Gastroesophageal sphincter (tissue), 4 donors: ENCODE measurements around the gene MAP2K1. TPM values are rescaled to one million over a fixed set of nuclear protein-coding genes. Genes with fewer than 3 reads are reported as not detected.

Experiments
- ATAC-seq: fragments of 150-250 bp; one replicate; pipeline ENCODE4 v1.9.1; 2016; ENCODE audit warnings: mild to moderate bottlenecking, moderate library complexity
- H3K27ac ChIP-seq, 4 donors: fragments of 200-600 bp; sonication (generic) in 3 of 4; 1 replicate in 3 of 4; 2 replicates in 1 of 4; pipeline ENCODE4 v1.5.1; 2016 to 2019
- H3K27me3 ChIP-seq: fragments of 200-600 bp; sonication (generic); one replicate; pipeline ENCODE4 v1.5.1; 2019
- H3K36me3 ChIP-seq, 2 donors: fragments of 200-600 bp; sonication (generic); one replicate each; pipeline ENCODE4 v1.5.1; 2019; ENCODE audit warnings: control low read depth in 1 of 2
- H3K4me1 ChIP-seq, 3 donors: fragments of 200-600 bp; sonication (generic); 1 replicate in 2 of 3; 2 replicates in 1 of 3; pipeline ENCODE4 v1.5.1; 2016 to 2019; ENCODE audit warnings: control low read depth in 2 of 3
- H3K4me3 ChIP-seq, 2 donors: fragments of 200-600 bp; sonication (generic); one replicate each; pipeline ENCODE4 v1.5.1; 2019; ENCODE audit warnings: mild to moderate bottlenecking in 1 of 2, moderate library complexity in 1 of 2
- H3K9me3 ChIP-seq, 3 donors: fragments of 200-600 bp; sonication (generic); one replicate each; pipeline ENCODE4 v1.5.1; 2017 to 2019; ENCODE audit warnings: control low read depth in 2 of 3
- EP300 ChIP-seq: sonication (generic); formaldehyde crosslinking; IDR thresholded peaks from one replicate; pipeline ENCODE4 v1.6.1; 2017; ENCODE audit warnings: antibody characterized with exemption, mild to moderate bottlenecking
- POLR2A ChIP-seq, 2 donors: fragments of 450-650 bp; IDR thresholded peaks; one replicate each; pipeline ENCODE4 v1.6.1; 2017; ENCODE audit warnings: antibody characterized with exemption in 2 of 2, mild to moderate bottlenecking in 2 of 2, moderate library complexity in 1 of 2
- POLR2AphosphoS5 ChIP-seq: sonication (generic); formaldehyde crosslinking; IDR thresholded peaks from one replicate; pipeline ENCODE4 v1.6.1; 2017; ENCODE audit warnings: antibody characterized with exemption
- WGBS, 2 donors: methylation state at CpG; one replicate each; pipeline ENCODE4 v1.1.5; 2018; ENCODE audit warnings: low coverage in 1 of 2; 5-methylcytosine and 5-hydroxymethylcytosine counted together
- total RNA-seq, 4 donors: library from RNA; depleted of rRNA; stranded (reverse); fragments of >200 nt; gene quantifications; one replicate each; pipeline ENCODE4 v1.1.0, GENCODE V29; 2016
- TF ChIP-seq, protein P1 (sequence below), 4 experiments: fragments of 200-600 bp in 2 of 4; fragments of 450-650 bp in 2 of 4; sonication (generic) in 1 of 4; IDR thresholded peaks; one replicate each; pipeline ENCODE4 v1.5.1; 2017 to 2019; ENCODE audit warnings: antibody characterized with exemption in 4 of 4, mild to moderate bottlenecking in 2 of 4, moderate library complexity in 2 of 4

MAP2K1 gene
- total RNA-seq, 4 donors from 2014 or later = 27.7 to 47.1 (median 39.6) TPM

DNA sequence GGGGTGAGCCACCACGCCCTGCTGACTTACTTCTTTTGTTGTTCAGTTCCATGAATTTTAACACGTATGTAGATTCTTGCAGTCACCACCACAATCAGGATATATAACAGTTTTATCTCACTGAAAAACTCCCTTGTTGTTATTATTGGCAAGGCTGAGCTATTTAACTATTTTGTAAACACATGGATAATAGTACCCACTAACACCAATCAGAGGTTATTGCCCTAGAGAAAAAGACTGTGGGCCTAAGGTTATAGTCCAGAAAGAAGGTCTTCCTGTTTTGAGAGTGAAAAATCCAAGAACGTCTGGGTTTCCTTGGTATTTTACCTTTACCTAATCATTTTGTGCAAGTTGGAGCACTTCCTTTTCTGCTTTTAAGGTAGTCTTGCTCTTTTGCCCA lies 127.9 kb downstream of the MAP2K1 start:
- peaks cover 0 to 29% of the 10 kb centered on the region in 2 donors for H3K36me3 ChIP-seq
- H3K4me3 ChIP-seq = no peak overlapping the region
- no peak for TF ChIP-seq POLR2A (IDR thresholded peaks at IDR 0.05)
- TF ChIP-seq EP300 = no peak
- no peak for TF ChIP-seq POLR2AphosphoS5
- TF ChIP-seq, protein P1, sequence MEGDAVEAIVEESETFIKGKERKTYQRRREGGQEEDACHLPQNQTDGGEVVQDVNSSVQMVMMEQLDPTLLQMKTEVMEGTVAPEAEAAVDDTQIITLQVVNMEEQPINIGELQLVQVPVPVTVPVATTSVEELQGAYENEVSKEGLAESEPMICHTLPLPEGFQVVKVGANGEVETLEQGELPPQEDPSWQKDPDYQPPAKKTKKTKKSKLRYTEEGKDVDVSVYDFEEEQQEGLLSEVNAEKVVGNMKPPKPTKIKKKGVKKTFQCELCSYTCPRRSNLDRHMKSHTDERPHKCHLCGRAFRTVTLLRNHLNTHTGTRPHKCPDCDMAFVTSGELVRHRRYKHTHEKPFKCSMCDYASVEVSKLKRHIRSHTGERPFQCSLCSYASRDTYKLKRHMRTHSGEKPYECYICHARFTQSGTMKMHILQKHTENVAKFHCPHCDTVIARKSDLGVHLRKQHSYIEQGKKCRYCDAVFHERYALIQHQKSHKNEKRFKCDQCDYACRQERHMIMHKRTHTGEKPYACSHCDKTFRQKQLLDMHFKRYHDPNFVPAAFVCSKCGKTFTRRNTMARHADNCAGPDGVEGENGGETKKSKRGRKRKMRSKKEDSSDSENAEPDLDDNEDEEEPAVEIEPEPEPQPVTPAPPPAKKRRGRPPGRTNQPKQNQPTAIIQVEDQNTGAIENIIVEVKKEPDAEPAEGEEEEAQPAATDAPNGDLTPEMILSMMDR (IDR thresholded peaks at IDR 0.05) = no peak
- no peaks in the 10 kb centered on the region for H3K4me1 ChIP-seq
- no peaks in the 10 kb centered on the region for H3K9me3 ChIP-seq
- H3K27me3 ChIP-seq = no peaks in the 10 kb centered on the region
- H3K27ac ChIP-seq = no peak overlapping the region
- 89% methylated on average over 2 to 3 of the region's 3 CpGs for WGBS, 2 donors
- no peak for ATAC-seq

DNA sequence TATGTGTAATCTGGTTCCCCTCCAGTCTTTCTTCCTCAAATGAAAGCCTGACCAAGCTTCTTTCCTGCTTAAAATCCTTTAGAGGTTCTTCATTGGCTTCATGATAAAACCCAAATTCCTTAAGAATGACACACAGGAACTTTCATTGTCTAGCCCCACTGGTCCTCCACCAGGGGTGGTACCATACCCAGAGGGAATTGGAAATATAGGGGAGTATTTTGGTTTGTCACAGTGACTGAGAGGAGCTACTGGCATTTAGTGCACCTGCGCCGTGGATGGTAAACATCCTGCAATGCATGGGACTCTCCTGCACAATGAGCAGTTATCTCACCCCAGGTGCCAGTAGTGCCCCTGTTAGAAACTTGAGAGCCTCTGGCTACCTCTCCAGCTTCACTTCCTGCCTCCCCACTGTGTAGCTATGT lies 129.2 kb downstream of the MAP2K1 start:
- Histone ChIP-seq H3K27me3 (no peaks in the 10 kb centered on the region), H3K36me3 (peaks cover 0 to 31% of the 10 kb centered on the region in 2 donors), H3K9me3 (no peaks in the 10 kb centered on the region), H3K4me3 (no peak overlapping the region), H3K27ac (no peak overlapping the region), H3K4me1 (no peaks in the 10 kb centered on the region)
- no peak for ATAC-seq
- TF ChIP-seq, protein P1 (IDR thresholded peaks at IDR 0.05) = no peak
- no peak for TF ChIP-seq EP300
- TF ChIP-seq POLR2A (IDR thresholded peaks at IDR 0.05) = no peak
- TF ChIP-seq POLR2AphosphoS5 = no peak
- 100% methylated on average over 1 to 2 of the region's 2 CpGs for WGBS, 2 donors

DNA sequence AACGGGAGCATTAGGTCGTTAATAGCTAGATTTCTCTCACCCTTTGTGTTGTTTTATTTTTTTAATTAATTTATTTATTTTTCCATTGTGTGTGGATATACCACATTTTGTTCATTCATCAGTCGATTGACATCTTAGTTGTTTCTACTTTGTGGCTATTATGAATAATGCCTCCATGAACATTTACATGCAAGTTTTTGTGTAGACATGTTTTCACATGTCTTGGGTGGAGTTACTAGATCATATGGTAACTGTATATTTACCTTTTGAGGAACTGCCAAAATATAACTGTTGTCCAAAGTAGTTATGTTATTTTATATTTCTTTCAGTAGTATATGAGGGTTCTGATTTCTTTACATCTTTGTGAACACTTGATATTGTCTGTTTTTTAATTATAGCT lies 137.2 kb downstream of the MAP2K1 start:
- Histone ChIP-seq H3K36me3 (peaks cover 0 to 43% of the 10 kb centered on the region in 2 donors), H3K9me3 (no peaks in the 10 kb centered on the region)
- no peak for ATAC-seq

DNA sequence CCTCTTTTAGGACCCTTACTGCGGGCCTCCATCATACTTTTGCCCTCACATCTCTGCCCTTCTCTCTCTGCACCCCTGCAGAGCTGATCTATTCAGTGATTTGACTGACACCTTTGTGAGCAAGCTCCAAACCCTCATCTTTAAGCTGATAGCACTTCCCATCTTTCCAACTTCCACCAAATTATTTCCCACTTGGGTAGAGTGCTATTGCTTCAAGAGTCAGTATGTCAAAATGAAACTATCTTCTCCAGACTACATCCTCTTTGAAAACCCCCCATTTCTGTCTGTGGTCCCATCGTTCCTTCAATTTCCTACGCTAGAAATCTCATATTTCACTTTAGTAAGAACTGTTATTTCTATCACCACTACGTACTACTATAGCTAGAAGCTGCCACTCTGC lies 138.1 kb downstream of the MAP2K1 start:
- WGBS, 2 donors = 86 to 93% methylated on average over 4 of the region's 4 CpGs
- Histone ChIP-seq H3K27ac (no peak overlapping the region), H3K36me3 (peaks cover 0 to 48% of the 10 kb centered on the region in 2 donors), H3K9me3 (no peaks in the 10 kb centered on the region), H3K27me3 (no peaks in the 10 kb centered on the region), H3K4me1 (no peaks in the 10 kb centered on the region), H3K4me3 (no peak overlapping the region)
- TF ChIP-seq, protein P1 (IDR thresholded peaks at IDR 0.05) = no peak
- TF ChIP-seq POLR2A (IDR thresholded peaks at IDR 0.05) (no peak), POLR2AphosphoS5 (no peak), EP300 (no peak)
- no peak for ATAC-seq

More for the DNA sequence above, 137.2 kb downstream of the MAP2K1 start:
- Histone ChIP-seq H3K4me3 (no peak overlapping the region), H3K27ac (no peak overlapping the region), H3K27me3 (no peaks in the 10 kb centered on the region), H3K4me1 (no peaks in the 10 kb centered on the region)
- WGBS, 2 donors = 94% methylated on average over 3 of the region's 3 CpGs
- TF ChIP-seq POLR2AphosphoS5 (no peak), POLR2A (IDR thresholded peaks at IDR 0.05) (no peak), EP300 (no peak)
- TF ChIP-seq, protein P1 (IDR thresholded peaks at IDR 0.05) = no peak

DNA sequence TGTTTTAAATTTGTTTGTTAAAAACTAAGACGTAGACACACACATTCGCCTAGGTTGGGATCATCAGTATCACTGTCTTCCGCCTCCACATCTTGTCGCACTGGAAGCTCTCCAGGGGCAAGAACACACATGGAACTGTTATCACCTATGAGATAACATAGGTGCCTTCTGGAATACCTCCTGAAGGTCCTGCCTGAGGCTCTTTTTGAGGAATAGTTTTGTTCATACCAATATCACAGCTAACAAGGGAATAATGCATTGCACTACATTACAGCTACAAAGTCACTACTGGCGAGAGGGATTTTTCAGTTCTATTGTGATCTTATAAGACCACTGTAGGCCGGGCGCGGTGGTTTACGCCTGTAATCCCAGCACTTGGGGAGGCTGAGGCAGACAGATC lies 148.3 kb downstream of the MAP2K1 start:
- H3K4me1 ChIP-seq = no peaks in the 10 kb centered on the region
- WGBS, 2 donors = 87 to 90% methylated on average over 2 to 4 of the region's 9 CpGs
- no peaks in the 10 kb centered on the region for H3K9me3 ChIP-seq
- ATAC-seq = no peak
- H3K4me3 ChIP-seq = no peak overlapping the region
- H3K27me3 ChIP-seq = no peaks in the 10 kb centered on the region
- no peak overlapping the region for H3K27ac ChIP-seq
- peaks cover 0 to 41% of the 10 kb centered on the region in 2 donors for H3K36me3 ChIP-seq
- no peak for TF ChIP-seq EP300
- TF ChIP-seq POLR2AphosphoS5 = no peak
- TF ChIP-seq, protein P1 (IDR thresholded peaks at IDR 0.05) = no peak
- TF ChIP-seq POLR2A (IDR thresholded peaks at IDR 0.05) = no peak
